ENCODE results near the gene NDUFAF7. TPM values are rescaled to one million over a fixed set of nuclear protein-coding genes. Genes with fewer than 3 reads are reported as not detected.
A peak's percentile ranks its signal among the peaks of the same experiment; 100 is the strongest.

Gene NDUFAF7
- polyA plus RNA-seq, 1 experiment, result 23.3 TPM

DNA sequence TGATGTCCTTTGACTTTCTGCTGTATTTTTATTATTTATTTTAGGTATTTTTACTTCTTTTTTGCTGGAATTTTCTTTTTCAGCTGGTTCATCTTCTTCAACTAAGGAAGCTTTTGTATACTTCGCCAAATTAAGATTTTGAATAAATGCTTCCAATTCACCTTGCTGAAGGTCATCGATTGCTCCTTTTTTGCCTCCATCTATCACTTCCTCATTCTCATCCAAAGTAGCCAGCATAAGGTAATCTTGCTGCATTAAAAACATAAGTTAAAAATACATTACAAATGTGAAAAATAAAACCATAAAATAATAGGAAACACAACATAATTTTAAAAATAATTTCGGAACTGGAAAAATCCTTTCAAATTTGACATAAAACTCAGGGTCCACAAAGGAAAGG, 2.7 kb upstream of the NDUFAF7 start:
- no peak overlapping the region for H3K27ac ChIP-seq (ENCODE audit: low read depth, low read length)
- no peaks in the 10 kb centered on the region for H3K27me3 ChIP-seq (ENCODE audit: control insufficient read depth, insufficient read depth, low read length)
- peaks cover 4% of the 10 kb centered on the region; the same call in 1 of the 2 replicates for H3K9me3 ChIP-seq (ENCODE audit: control insufficient read depth, insufficient read depth, low read length)
- TF ChIP-seq, protein P1, sequence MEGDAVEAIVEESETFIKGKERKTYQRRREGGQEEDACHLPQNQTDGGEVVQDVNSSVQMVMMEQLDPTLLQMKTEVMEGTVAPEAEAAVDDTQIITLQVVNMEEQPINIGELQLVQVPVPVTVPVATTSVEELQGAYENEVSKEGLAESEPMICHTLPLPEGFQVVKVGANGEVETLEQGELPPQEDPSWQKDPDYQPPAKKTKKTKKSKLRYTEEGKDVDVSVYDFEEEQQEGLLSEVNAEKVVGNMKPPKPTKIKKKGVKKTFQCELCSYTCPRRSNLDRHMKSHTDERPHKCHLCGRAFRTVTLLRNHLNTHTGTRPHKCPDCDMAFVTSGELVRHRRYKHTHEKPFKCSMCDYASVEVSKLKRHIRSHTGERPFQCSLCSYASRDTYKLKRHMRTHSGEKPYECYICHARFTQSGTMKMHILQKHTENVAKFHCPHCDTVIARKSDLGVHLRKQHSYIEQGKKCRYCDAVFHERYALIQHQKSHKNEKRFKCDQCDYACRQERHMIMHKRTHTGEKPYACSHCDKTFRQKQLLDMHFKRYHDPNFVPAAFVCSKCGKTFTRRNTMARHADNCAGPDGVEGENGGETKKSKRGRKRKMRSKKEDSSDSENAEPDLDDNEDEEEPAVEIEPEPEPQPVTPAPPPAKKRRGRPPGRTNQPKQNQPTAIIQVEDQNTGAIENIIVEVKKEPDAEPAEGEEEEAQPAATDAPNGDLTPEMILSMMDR (IDR thresholded peaks at IDR 0.05; ENCODE audit: low read depth, low read length), result no peak
- no peak for DNase-seq (ENCODE audit: low read depth, low spot score)
- no peak overlapping the region for H3K4me3 ChIP-seq (ENCODE audit: low read depth, low read length)
- CTCF ChIA-PET, result no interaction called here
- POLR2A ChIA-PET, result no interaction called here

GRCh38 chr2:37230581-37230980, 877 bp upstream of the NDUFAF7 start:
- Histone ChIP-seq H3K27ac (ENCODE audit: low read depth, low read length) (no peak overlapping the region), H3K9me3 (ENCODE audit: control insufficient read depth, insufficient read depth, low read length) (peaks cover 4% of the 10 kb centered on the region; the same call in 1 of the 2 replicates), H3K4me3 (ENCODE audit: low read depth, low read length) (peak overlapping the region; percentile 99), H3K27me3 (ENCODE audit: control insufficient read depth, insufficient read depth, low read length) (no peaks in the 10 kb centered on the region)
- DNase-seq (ENCODE audit: low read depth, low spot score), result no peak
- CTCF ChIA-PET, result no interaction called here
- POLR2A ChIA-PET, result no interaction called here
- TF ChIP-seq, protein P1 (IDR thresholded peaks at IDR 0.05; ENCODE audit: low read depth, low read length), result no peak

DNA sequence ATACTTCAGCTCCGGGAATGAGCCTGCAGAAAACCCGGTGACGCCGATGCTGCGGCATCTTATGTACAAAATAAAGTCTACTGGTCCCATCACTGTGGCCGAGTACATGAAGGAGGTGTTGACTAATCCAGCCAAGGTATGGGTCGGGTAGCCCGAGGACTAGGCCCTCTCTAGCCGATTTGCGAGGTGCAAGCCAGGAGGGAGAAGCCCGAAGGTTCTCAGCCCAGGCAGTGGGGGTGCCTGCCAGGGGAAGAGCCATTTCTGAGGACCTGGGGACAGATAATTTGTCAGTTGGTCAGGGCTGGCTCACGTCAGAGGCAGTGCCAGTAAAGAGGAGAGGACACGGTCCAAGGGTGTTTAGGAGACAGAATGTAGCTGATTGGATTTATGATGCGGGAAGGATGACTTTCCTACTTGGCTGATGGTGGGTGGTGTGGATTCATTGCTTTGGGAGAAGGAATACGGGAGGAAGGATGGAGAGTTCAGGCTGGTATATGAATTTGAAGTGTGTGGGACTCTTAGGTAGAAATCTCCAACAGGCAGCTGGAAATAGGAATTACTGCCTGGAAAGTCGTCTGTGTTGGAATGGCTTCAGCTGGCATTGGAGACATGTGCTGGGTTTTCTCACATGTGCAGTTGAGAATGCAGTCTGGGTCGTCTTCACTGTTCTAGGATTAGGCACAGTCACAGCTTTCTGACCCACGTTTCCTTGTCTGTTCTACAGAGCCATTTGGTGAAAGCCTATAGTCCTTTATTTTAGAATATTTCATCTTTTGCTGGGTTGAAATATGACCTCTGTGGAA, 874 bp downstream of the NDUFAF7 start:
- Histone ChIP-seq H3K27ac (ENCODE audit: low read depth, low read length) (peak overlapping the region; percentile 96), H3K9me3 (ENCODE audit: control insufficient read depth, insufficient read depth, low read length) (peaks cover 4% of the 10 kb centered on the region; the same call in 1 of the 2 replicates), H3K27me3 (ENCODE audit: control insufficient read depth, insufficient read depth, low read length) (no peaks in the 10 kb centered on the region), H3K4me3 (ENCODE audit: low read depth, low read length) (peak overlapping the region; percentile 99)
- ChIA-PET CTCF (interaction anchor here (1.1 kb wide), 1 partner anchor 64 kb away, joined by 3 read pairs; no protein-coding TSS in a partner anchor), POLR2A (interaction anchor here (0.6 to 1.0 kb wide), 2 partner anchors 35 to 124 kb away, joined by 3 read pairs; no protein-coding TSS in a partner anchor)
- DNase-seq (ENCODE audit: low read depth, low spot score), result no peak
- TF ChIP-seq, protein P1 (IDR thresholded peaks at IDR 0.05; ENCODE audit: low read depth, low read length), result no peak

DNA sequence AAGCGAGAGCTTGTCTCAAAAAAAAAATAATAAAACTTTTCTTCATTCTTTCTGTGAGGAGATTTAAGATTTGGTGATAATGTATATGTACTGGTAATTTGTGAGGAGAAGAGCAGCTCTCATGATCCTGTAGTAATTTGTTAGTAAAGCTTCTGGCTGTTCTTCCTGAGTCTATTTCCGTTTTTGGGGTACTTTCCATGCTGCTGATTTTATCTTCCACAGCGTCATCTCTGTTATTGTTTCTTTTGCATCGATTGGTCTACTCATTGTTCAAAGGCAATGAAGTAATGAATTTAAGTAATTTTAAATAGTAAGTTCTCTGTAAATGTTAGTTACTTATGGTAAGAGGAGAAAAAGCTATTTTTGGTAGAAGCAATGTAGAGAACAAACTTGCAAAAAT, 12.0 kb downstream of the NDUFAF7 start:
- no peaks in the 10 kb centered on the region for H3K27me3 ChIP-seq (ENCODE audit: control insufficient read depth, insufficient read depth, low read length)
- no peak for DNase-seq (ENCODE audit: low read depth, low spot score)
- H3K4me3 ChIP-seq (ENCODE audit: low read depth, low read length), result no peak overlapping the region
- CTCF ChIA-PET, result interaction anchor here (0.6 kb wide), 1 partner anchor 77 kb away, joined by 4 read pairs; no protein-coding TSS in a partner anchor
- TF ChIP-seq, protein P1 (IDR thresholded peaks at IDR 0.05; ENCODE audit: low read depth, low read length), result no peak
- no peak overlapping the region for H3K27ac ChIP-seq (ENCODE audit: low read depth, low read length)
- no peaks in the 10 kb centered on the region for H3K9me3 ChIP-seq (ENCODE audit: control insufficient read depth, insufficient read depth, low read length)
- POLR2A ChIA-PET, result no interaction called here

GRCh38 chr2:37244017-37244416, 12.6 kb downstream of the NDUFAF7 start:
- ChIA-PET POLR2A (no interaction called here), CTCF (interaction anchor here (0.6 kb wide), 1 partner anchor 99 kb away, joined by 4 read pairs; no protein-coding TSS in a partner anchor)
- DNase-seq (ENCODE audit: low read depth, low spot score), result no peak
- H3K27me3 ChIP-seq (ENCODE audit: control insufficient read depth, insufficient read depth, low read length), result no peaks in the 10 kb centered on the region
- H3K4me3 ChIP-seq (ENCODE audit: low read depth, low read length), result no peak overlapping the region
- no peaks in the 10 kb centered on the region for H3K9me3 ChIP-seq (ENCODE audit: control insufficient read depth, insufficient read depth, low read length)
- H3K27ac ChIP-seq (ENCODE audit: low read depth, low read length), result no peak overlapping the region
- TF ChIP-seq, protein P1 (IDR thresholded peaks at IDR 0.05; ENCODE audit: low read depth, low read length), result no peak

Measured in AG04450 (cell line).